DOHH2 (cell line): Measurements from ENCODE around the gene TDRD12.

Experiments used
- EZH2phosphoT487 ChIP-seq: fragments of 200-600 bp; sonication (generic); IDR thresholded peaks from 2 replicates; pipeline ENCODE4 v1.6.1; 2017; ENCODE audit warnings: borderline replicate concordance, mild to moderate bottlenecking, antibody characterized with exemption, low read length, moderate library complexity, mixed read lengths
- TF ChIP-seq, protein P1 (sequence below): fragments of 200-600 bp; sonication (generic); IDR thresholded peaks from one replicate; pipeline ENCODE4 v1.5.1; 2014; ENCODE audit warnings: antibody characterized with exemption, mild to moderate bottlenecking, low read depth, low read length; ENCODE audit not compliant: poor library complexity, severe bottlenecking

DNA sequence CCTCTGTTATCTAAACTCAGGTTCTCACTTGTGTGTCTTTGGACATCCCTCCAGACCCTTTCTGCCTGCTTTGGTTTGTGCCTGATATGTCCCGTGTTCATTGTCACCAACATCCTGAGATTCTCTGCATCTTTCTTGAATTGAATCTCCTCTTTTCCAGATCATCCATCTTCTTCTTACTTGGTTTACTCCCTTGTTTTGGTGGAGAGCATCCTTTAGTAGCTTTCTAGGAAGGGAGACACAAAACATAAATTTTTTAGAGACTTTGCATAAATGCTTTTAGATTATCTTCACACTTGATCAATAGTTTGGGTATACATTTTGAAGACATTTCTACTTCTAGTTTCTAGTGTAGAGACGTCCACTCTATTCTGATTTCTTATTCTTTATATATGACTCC lies 61.7 kb downstream of the TDRD12 start:
- TF ChIP-seq, protein P1, sequence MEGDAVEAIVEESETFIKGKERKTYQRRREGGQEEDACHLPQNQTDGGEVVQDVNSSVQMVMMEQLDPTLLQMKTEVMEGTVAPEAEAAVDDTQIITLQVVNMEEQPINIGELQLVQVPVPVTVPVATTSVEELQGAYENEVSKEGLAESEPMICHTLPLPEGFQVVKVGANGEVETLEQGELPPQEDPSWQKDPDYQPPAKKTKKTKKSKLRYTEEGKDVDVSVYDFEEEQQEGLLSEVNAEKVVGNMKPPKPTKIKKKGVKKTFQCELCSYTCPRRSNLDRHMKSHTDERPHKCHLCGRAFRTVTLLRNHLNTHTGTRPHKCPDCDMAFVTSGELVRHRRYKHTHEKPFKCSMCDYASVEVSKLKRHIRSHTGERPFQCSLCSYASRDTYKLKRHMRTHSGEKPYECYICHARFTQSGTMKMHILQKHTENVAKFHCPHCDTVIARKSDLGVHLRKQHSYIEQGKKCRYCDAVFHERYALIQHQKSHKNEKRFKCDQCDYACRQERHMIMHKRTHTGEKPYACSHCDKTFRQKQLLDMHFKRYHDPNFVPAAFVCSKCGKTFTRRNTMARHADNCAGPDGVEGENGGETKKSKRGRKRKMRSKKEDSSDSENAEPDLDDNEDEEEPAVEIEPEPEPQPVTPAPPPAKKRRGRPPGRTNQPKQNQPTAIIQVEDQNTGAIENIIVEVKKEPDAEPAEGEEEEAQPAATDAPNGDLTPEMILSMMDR, result no peak
- no peak for TF ChIP-seq EZH2phosphoT487
